Duodenal mucosa (tissue), 2 donors: Measurements from ENCODE around the gene DENND1B.
"Not testable (repeated sequence)": the region's sequence is repeated elsewhere in the genome, so short reads cannot be mapped to it uniquely, and the experiment has no call there.

Source experiments
- H3K27ac ChIP-seq: one replicate; pipeline ENCODE4 v1.7.0; 2013; ENCODE audit warnings: low read depth, low read length
- H3K27me3 ChIP-seq, 2 donors: one replicate each; pipeline ENCODE4 v1.7.0; 2013; ENCODE audit warnings: low read length in 2 of 2, control low read depth in 1 of 2; ENCODE audit not compliant: insufficient read depth in 2 of 2, control insufficient read depth in 1 of 2
- H3K36me3 ChIP-seq, 2 donors: one replicate each; pipeline ENCODE4 v1.7.0; 2013; ENCODE audit warnings: low read length in 2 of 2, control low read depth in 1 of 2; ENCODE audit not compliant: insufficient read depth in 2 of 2, control insufficient read depth in 1 of 2
- H3K4me1 ChIP-seq, 2 donors: one replicate each; pipeline ENCODE4 v1.7.0; 2013; ENCODE audit warnings: low read length in 2 of 2, control low read depth in 1 of 2; ENCODE audit not compliant: insufficient read depth in 2 of 2, control insufficient read depth in 1 of 2
- H3K4me3 ChIP-seq, 2 donors: one replicate each; pipeline ENCODE4 v1.7.0; 2013; ENCODE audit warnings: low read length in 2 of 2, low read depth in 1 of 2
- H3K9ac ChIP-seq, 2 donors: one replicate each; pipeline ENCODE4 v1.7.0; 2013; ENCODE audit warnings: low read length in 2 of 2, low read depth in 1 of 2
- H3K9me3 ChIP-seq, 2 donors: one replicate each; pipeline ENCODE4 v1.7.0; 2013; ENCODE audit warnings: low read length in 2 of 2, control low read depth in 1 of 2; ENCODE audit not compliant: control insufficient read depth in 1 of 2

The DENND1B gene

DNA sequence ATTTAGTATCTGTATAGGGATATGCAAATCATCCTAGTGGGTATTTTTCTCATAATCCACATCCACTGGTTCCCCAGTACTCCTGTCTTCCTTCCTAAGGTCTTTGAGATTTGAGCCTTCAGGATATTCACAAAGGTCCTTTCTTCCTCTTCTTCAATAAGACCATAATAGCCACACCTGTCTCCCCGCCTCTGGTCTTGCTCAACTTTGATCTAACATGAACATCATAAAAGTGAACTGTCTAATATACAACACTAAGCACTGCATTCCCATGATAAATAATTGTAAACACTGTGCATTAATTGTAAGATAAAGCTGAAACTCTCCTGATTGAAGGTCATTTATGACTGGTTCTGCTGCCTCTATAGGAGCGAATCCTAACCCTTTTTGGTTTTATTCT is 184.6 kb downstream of the DENND1B start:
- Histone ChIP-seq H3K27me3 (no peaks in the 10 kb centered on the region), H3K4me1 (no peaks in the 10 kb centered on the region)

DNA sequence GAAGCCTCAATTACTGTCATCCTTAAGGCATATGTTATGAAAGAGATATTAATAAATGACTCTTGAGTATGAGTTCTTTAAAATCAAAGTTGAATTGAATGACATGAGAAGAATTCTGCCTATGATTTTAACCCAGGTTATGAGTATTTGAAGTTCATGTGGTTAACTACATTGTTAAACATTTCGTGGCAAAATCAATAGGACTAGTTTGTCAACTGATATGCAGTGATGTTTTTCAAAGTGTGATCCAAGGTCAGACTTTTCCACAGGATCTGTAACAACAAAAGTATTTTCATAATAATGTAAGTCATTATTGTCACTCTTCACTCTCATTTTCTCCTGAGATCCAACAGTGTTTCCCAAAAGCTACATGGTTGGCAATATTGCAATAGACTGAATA is 189.5 kb downstream of the DENND1B start:
- Histone ChIP-seq H3K27ac (no peak overlapping the region), H3K9ac (no peak overlapping the region), H3K4me1 (no peaks in the 10 kb centered on the region), H3K4me3 (no peak overlapping the region), H3K9me3 (no peaks in the 10 kb centered on the region), H3K27me3 (no peaks in the 10 kb centered on the region), H3K36me3 (peaks cover 8 to 14% of the 10 kb centered on the region in 2 donors)

More for the DNA sequence above, 184.6 kb downstream of the DENND1B start:
- Histone ChIP-seq H3K36me3 (peaks cover 0 to 8% of the 10 kb centered on the region in 2 donors), H3K27ac (no peak overlapping the region), H3K9ac (no peak overlapping the region), H3K9me3 (no peaks in the 10 kb centered on the region), H3K4me3 (no peak overlapping the region)

- Histone ChIP-seq H3K4me1 (no peaks in the 10 kb centered on the region), H3K27ac (no peak overlapping the region), H3K4me3 (no peak overlapping the region), H3K9me3 (no peaks in the 10 kb centered on the region), H3K36me3 (peaks cover 4 to 19% of the 10 kb centered on the region in 2 donors), H3K27me3 (no peaks in the 10 kb centered on the region), H3K9ac (no peak overlapping the region)
Measured at GRCh38 chr1:197577580-197577979, 197.7 kb downstream of the DENND1B start.

DNA sequence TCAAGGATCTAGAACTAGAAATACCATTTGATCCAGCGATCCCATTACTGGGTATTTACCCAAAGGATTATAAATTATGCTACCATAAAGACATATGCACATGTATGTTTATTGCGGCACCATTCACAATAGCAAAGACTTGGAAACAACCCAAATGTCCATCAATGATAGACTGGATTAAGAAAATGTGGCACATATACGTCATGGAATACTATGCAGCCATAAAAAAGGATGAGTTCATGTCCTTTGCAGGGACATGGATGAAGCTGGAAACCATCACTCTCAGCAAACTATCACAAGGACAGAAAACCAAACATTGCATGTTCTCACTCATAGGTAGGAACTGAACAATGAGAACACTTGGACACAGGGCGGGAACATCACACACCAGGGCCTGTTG is 199.7 kb downstream of the DENND1B start:
- not testable (repeated sequence) for H3K9ac ChIP-seq, H3K27me3 ChIP-seq, H3K4me3 ChIP-seq, H3K4me1 ChIP-seq, H3K27ac ChIP-seq, H3K9me3 ChIP-seq
- H3K36me3 ChIP-seq: peaks cover 4 to 20% of the 10 kb centered on the region in 2 donors

- no peaks in the 10 kb centered on the region for H3K27me3 ChIP-seq
- H3K36me3 ChIP-seq: peaks cover 4 to 10% of the 10 kb centered on the region in 2 donors
- peaks cover 10 to 14% of the 10 kb centered on the region in 2 donors for H3K9me3 ChIP-seq
- no peak overlapping the region for H3K27ac ChIP-seq
- H3K4me3 ChIP-seq: no peak overlapping the region
- no peak overlapping the region for H3K9ac ChIP-seq
- no peaks in the 10 kb centered on the region for H3K4me1 ChIP-seq
Measured at GRCh38 chr1:197572169-197572568, 203.1 kb downstream of the DENND1B start.

DNA sequence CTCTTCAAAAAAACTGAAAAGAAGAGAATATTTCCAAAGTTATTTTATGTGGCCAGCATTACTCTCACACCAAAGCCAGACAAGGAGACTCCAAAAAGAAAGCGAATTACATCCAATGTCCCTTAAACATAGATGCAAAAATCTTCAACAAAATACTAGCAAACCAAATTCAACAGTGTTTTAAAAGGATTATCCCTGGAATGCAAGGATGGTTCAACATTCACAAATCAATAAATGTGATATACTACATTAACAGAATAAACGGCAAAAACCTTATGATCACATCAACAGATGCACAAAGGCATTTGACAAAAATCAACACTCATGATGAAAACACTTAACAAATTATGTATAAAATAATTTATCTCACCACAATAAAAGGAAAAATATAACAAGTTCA is 207.8 kb downstream of the DENND1B start:
- H3K27me3 ChIP-seq: no peaks in the 10 kb centered on the region
- no peaks in the 10 kb centered on the region for H3K4me1 ChIP-seq
- no peak overlapping the region for H3K4me3 ChIP-seq

GRCh38 chr1:197561041-197561440 is 214.2 kb downstream of the DENND1B start:
- no peak overlapping the region for H3K4me3 ChIP-seq
- no peaks in the 10 kb centered on the region for H3K4me1 ChIP-seq
- no peaks in the 10 kb centered on the region for H3K27me3 ChIP-seq
- H3K36me3 ChIP-seq: peaks cover 3 to 5% of the 10 kb centered on the region in 2 donors
- H3K9ac ChIP-seq: no peak overlapping the region
- H3K9me3 ChIP-seq: no peaks in the 10 kb centered on the region
- H3K27ac ChIP-seq: no peak overlapping the region

More for the DNA sequence above, 207.8 kb downstream of the DENND1B start:
- H3K9ac ChIP-seq: no peak overlapping the region
- no peak overlapping the region for H3K27ac ChIP-seq
- H3K9me3 ChIP-seq: peaks cover 10 to 14% of the 10 kb centered on the region in 2 donors
- peaks cover 0 to 11% of the 10 kb centered on the region in 2 donors for H3K36me3 ChIP-seq

- H3K36me3 ChIP-seq: peaks cover 3 to 5% of the 10 kb centered on the region in 2 donors
- H3K9ac ChIP-seq: no peak overlapping the region
- no peak overlapping the region for H3K27ac ChIP-seq
- no peaks in the 10 kb centered on the region for H3K27me3 ChIP-seq
- H3K9me3 ChIP-seq: no peaks in the 10 kb centered on the region
- no peaks in the 10 kb centered on the region for H3K4me1 ChIP-seq
- H3K4me3 ChIP-seq: no peak overlapping the region
Measured at GRCh38 chr1:197559655-197560054, 215.6 kb downstream of the DENND1B start.

GRCh38 chr1:197559244-197559643 is 216.0 kb downstream of the DENND1B start:
- Histone ChIP-seq H3K9me3 (no peaks in the 10 kb centered on the region), H3K9ac (no peak overlapping the region), H3K27ac (no peak overlapping the region), H3K4me1 (no peaks in the 10 kb centered on the region), H3K27me3 (no peaks in the 10 kb centered on the region), H3K36me3 (peaks cover 3 to 5% of the 10 kb centered on the region in 2 donors), H3K4me3 (no peak overlapping the region)

- Histone ChIP-seq H3K4me3 (no peak overlapping the region), H3K27ac (no peak overlapping the region), H3K9me3 (no peaks in the 10 kb centered on the region), H3K4me1 (no peaks in the 10 kb centered on the region), H3K36me3 (peaks cover 0 to 5% of the 10 kb centered on the region in 2 donors), H3K27me3 (no peaks in the 10 kb centered on the region), H3K9ac (no peak overlapping the region)
Measured at GRCh38 chr1:197557302-197557701, 218.0 kb downstream of the DENND1B start.

DNA sequence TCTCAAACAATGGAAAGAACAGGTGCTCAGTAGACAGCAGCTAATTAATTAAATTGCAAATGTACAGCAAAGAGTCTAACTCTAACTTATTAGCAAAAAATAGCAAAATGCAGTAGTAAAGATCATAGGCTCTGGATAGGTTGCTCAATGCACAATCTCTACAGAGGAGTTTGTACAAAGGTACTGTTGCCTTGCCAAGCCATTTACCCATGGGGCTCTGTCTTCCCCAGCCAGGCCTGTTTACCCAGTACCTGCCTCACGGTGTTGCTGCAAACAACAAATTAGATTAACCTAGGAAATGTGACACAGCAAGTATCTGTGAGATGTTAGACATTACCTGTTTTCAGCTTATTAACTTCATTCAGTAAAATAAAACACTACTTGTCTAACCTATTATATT is 222.0 kb downstream of the DENND1B start:
- Histone ChIP-seq H3K27me3 (no peaks in the 10 kb centered on the region), H3K4me3 (no peak overlapping the region), H3K9ac (no peak overlapping the region), H3K9me3 (no peaks in the 10 kb centered on the region), H3K27ac (no peak overlapping the region), H3K4me1 (no peaks in the 10 kb centered on the region), H3K36me3 (no peaks in the 10 kb centered on the region)
